NCI-H82 treated with DMSO at 0.1 percent for 48 hours (cell line): ENCODE results near the gene MRPS26.
"Not testable (repeated sequence)": the region's sequence is repeated elsewhere in the genome, so short reads cannot be mapped to it uniquely, and the experiment has no call there.

Experiments used
- DNase-seq: peaks from one replicate; lab custom pipeline; 2025; ENCODE audit not compliant: unreplicated experiment; lab: John Stamatoyannopoulos, UW

The MRPS26 gene

GRCh38 chr20:3072530-3073250 lies 26.8 kb downstream of the MRPS26 start:
- no peak for DNase-seq

DNA sequence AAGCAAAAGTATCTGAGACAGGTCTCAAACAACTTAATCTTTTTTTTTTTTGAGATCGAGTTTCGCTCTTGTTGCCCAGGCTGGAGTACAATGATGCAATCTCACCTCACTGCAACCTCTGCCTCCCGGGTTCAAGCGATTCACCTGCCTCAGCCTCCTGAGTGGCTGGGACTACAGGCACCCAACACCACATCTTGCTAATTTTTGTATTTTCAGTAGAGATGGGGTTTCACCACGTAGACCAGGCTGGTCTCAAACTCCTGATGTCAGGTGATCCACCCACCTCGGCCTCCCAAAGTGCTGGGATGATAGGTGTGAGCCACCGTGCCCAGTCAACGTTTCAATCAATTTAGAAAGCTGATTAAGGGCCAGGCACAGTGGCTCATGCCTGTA lies 27.4 kb downstream of the MRPS26 start:
- DNase-seq: not testable (repeated sequence)

DNA sequence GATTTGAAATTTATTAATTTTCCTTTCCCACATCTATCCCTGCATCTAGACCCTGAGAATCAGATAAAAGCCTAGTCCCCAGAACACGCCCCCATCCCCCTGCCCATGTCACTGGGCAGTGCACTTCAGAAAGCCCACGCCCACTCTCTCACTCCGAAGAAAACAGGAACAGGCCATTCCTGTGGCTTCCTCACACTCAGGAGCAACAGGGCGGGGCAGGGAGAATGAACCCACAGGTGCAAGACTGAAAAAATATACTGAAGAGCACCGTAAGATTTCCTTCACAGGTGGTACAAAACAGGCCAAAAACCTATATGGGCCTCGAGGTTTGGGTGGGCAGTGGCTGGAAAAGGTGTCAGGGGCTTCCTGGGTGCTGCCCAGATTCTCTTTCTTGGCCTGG lies 29.0 kb downstream of the MRPS26 start:
- no peak for DNase-seq

- DNase-seq: not testable (repeated sequence)
Measured at GRCh38 chr20:3075315-3075714, 29.5 kb downstream of the MRPS26 start.

DNA sequence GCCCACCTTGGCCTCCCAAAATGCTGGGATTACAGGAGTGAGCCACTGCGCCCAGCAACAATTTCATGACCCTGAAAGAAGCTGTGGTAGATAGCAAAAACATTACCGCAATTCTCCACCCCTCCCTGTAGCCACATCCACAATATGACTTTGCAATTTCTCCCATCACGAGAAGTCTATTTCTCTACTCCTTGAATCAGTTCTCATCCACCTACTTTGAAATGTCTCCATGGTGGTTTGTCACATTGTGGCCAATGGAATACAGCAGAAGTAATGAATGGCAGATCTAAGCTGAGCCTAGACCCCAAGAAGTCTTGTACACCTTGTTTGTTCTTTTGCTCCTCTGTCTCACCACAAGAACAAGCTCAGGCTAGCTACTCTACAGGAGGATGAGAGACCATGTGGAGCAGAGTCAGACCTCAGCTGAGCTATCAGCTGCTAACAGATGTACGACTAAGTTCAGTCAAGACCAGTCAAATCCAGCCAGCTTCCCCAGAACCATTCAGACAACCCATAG lies 31.8 kb downstream of the MRPS26 start:
- DNase-seq: no peak

DNA sequence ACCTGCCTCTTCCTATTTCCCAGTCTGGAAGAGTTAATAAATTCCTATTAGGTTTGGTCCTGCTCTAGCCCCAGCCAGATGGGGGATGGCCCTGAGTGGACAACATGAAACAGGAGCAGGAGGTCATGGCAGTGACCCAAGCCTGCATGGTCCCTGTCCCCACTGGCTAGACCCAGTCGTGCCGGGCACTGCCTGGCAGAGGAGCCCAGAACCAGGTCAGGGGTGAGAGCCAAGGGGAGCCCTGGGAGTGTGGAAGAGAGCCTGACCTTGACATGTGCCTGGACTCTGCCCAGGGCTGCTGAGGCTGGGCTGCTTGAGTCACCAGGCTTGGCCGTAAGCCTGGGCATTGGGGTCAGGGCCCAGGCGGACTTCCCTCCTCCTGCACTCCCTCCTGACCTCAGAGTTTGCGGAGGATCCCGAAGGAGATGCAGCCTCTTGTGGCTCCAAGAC lies 35.1 kb downstream of the MRPS26 start:
- DNase-seq: no peak

GRCh38 chr20:3081641-3082040 lies 35.8 kb downstream of the MRPS26 start:
- no peak for DNase-seq

- no peak for DNase-seq
Measured at GRCh38 chr20:3082306-3082951, 36.6 kb downstream of the MRPS26 start.

DNA sequence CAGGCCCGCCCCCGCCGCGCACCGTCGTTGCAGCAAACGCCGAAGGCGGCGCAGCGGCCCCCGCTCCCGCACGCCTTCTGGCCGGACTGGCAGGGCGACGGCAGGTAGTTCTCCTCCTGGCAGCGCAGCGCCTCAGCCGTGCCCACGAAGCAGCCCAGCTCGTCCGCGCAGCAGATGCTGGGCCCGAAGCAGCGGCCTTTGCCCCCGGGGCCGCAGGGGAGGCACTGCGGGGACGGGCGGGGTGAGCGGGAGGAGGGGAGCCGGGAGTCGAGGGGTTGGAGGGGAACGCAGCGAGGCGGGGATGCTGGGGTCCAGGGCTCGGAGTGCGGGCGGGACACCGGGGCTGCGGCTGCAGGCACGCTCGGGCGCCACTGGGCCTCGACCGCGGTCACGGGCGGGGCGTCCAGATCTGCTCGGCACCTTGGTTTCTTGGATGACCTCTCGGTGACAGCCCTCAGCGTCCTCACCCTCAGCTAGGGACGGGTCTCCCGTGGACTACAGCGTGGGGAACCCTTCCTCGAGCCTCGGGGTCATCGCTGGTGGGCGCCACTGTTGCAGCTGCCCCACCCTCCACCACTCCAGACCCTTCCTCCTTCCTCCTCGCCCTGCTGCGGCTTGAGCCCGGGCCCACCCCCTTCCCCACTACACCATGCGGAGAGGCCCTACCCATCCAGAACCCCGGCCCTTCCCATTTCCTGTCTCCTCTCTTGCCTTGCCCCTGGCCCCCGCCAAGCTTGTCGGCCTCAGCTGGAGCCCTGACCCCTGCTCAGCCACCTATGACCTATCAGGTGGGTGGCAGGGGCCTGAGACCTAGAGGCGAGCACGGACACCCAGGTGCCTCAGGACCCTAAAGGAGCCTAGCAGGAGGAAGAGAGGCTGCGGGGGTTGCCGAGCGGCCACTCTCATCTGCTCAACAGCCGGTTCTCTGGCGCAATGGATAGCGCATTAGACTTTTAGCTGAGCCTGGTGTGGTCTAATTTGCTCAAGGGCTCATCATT lies 37.4 kb downstream of the MRPS26 start:
- DNase-seq: no peak

- DNase-seq: no peak
Measured at GRCh38 chr20:3084283-3084985, 38.6 kb downstream of the MRPS26 start, which contains the start of gene AVP. TSS of gene AVP (minus strand) at chr20:3084724. CDS start at chr20:3084674, 50 bp downstream.

DNA sequence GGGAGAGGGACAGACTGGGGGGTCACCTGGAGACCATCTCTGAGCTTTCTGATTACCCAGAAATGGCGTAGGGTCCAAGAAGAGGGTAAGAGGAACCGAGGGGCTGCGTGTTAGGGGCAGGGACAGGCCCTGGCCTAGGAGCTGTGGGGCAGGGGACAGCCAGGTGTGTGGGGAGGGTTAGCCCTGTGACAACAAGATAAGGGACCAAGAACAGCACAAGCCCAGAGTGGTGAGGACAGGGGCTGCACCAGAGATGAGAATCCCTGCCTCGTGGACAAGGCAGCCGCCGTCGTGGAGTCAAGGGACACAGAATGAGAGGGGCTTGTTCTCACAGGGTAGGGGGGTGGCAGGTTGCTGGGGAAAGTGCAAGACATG lies 39.1 kb downstream of the MRPS26 start:
- no peak for DNase-seq

DNA sequence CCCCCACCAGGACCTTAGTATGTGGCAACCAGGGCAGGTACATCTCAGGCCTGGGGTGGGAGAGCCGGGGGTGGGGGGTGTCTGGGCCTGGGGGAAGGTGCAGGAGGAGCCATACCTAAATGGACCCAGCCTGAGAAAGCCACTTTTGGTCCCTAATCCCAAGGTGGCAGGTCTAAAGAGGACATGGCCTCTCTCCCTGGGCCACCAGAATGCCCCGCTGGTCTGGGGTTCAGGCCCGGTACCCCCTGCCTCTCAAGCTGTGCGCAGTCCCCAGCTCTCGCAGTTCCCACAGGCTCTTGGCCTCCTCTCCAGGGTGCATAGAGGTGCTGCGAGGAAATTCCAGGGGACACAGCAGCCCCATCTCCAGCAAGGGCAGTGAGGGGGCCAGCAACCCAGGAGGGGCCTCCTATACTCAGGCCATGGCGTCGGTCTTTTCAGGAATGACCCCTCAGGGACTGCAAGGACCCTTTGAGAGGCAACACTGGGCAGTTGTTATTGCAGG lies 39.8 kb downstream of the MRPS26 start:
- no peak for DNase-seq

DNA sequence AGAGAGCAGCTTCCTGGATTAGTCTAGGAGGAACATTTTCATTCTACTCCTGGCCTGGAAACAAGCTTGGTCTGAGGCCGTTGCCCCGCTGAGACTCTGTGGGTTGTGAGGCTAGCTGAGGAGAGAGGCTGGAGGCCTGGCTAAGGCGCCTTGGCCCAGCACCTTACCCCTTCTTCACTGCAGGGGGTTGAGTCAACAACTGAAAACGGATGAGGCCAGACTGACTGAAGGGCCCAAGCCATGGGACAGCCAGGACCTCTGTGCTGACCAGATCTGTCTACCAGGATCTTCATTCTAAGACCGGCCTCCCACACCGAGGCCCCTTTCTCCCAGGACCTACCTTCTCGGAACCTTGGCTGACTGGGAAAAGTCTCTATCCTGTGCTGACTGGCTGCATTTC lies 42.2 kb downstream of the MRPS26 start:
- DNase-seq: no peak

GRCh38 chr20:3090565-3090964 lies 44.7 kb downstream of the MRPS26 start:
- no peak for DNase-seq

GRCh38 chr20:3092611-3093379 lies 46.9 kb downstream of the MRPS26 start:
- no peak for DNase-seq

- no peak for DNase-seq
Measured at GRCh38 chr20:3093861-3094361, 48.1 kb downstream of the MRPS26 start.

DNA sequence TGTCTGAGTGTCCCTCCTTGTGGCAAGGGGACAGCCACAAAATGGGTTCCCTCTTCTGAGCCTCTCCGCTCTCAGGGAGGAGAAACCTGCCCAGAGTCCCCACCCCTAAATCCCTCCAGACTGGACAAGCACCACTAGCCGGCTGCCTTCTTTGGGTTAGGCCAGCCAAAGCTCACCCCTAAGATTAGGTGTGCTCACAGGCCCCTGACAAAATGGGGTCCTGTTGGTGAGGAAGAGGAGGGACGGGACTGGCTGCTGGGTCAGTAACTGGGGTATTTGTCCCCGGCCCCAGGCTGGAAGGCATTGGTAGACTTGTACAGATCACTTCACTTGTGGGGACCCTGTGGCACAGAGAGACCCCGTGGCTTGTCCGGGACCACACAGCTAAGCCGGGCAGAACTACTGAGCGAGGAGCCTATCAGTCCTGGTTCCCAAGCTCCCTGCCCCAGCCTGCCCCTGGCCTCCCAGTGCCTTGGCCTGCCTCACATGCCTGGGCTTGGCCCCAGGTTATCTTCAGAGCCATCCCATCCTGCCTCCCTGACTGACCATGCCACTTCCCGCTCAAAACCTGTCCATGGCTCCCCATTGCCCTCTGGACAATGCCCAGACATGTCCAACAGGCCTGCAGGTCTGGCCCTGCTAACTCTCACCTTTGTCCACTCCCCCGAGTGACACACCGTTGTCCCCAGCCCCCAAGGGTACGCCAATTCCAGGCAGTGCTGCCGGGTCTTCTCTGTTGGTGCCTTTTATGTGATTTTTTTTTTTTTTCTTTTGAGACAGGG lies 49.2 kb downstream of the MRPS26 start:
- no peak for DNase-seq
